Ishikawa (cell line): ENCODE data around the gene SLFN12L.

Source experiments
- CEBPB ChIP-seq: IDR thresholded peaks from 2 replicates; pipeline ENCODE4 v1.6.1; 2012
- CREB1 ChIP-seq: IDR thresholded peaks from 2 replicates; pipeline ENCODE4 v1.6.1; 2012; ENCODE audit warnings: low read depth
- EGR1 ChIP-seq: IDR thresholded peaks from 2 replicates; pipeline ENCODE4 v1.6.1; 2012
- EP300 ChIP-seq: IDR thresholded peaks from 2 replicates; pipeline ENCODE4 v1.6.1; 2012; ENCODE audit warnings: borderline replicate concordance
- MAX ChIP-seq: IDR thresholded peaks from 2 replicates; pipeline ENCODE4 v1.6.1; 2012
- NFIC ChIP-seq: IDR thresholded peaks from 2 replicates; pipeline ENCODE4 v1.6.1; 2012
- RAD21 ChIP-seq: IDR thresholded peaks from 2 replicates; pipeline ENCODE4 v1.6.1; 2012; ENCODE audit warnings: low read depth
- REST ChIP-seq: IDR thresholded peaks from 2 replicates; pipeline ENCODE4 v1.6.1; 2012; ENCODE audit warnings: low read depth, mild to moderate bottlenecking
- TAF1 ChIP-seq: IDR thresholded peaks from 2 replicates; pipeline ENCODE4 v1.6.1; 2012; ENCODE audit warnings: low read depth, mild to moderate bottlenecking
- TCF12 ChIP-seq: IDR thresholded peaks from 2 replicates; pipeline ENCODE4 v1.6.1; 2012; ENCODE audit warnings: low read depth
- TEAD4 ChIP-seq: IDR thresholded peaks from 2 replicates; pipeline ENCODE4 v1.6.1; 2012
- YY1 ChIP-seq: IDR thresholded peaks from 2 replicates; pipeline ENCODE4 v1.6.1; 2012; ENCODE audit warnings: low read depth
- ZBTB7A ChIP-seq: IDR thresholded peaks from 2 replicates; pipeline ENCODE4 v1.6.1; 2012; ENCODE audit warnings: low read depth

GRCh38 chr17:35479271-35479670 is 58.2 kb downstream of the SLFN12L start:
- no peak for TF ChIP-seq TEAD4
- no peak for TF ChIP-seq MAX
- no peak for TF ChIP-seq NFIC
- no peak for TF ChIP-seq EGR1
- TF ChIP-seq REST = no peak
- TF ChIP-seq CREB1 = no peak
- no peak for TF ChIP-seq EP300
- TF ChIP-seq YY1 = no peak
- no peak for TF ChIP-seq ZBTB7A
- TF ChIP-seq RAD21 = no peak
- TF ChIP-seq CEBPB = no peak
- no peak for TF ChIP-seq TCF12
- no peak for TF ChIP-seq TAF1
